H9 (cell line): Measurements from ENCODE around the gene SACM1L. TPM values are rescaled to one million over a fixed set of nuclear protein-coding genes. Genes with fewer than 3 reads are reported as not detected.

Experiments used
- DNase-seq: peaks from one replicate; pipeline ENCODE4 v3.0.0-alpha.2; 2017
- H2AFZ ChIP-seq: one replicate; pipeline ENCODE4 v1.6.1; 2013; ENCODE audit warnings: mild to moderate bottlenecking, low read length, control low read depth, moderate library complexity
- H2AK5ac ChIP-seq: 2 replicates; pipeline ENCODE4 v1.6.1; 2013; ENCODE audit warnings: low read length, control low read depth, mixed read lengths; ENCODE audit not compliant: insufficient read length
- H2BK120ac ChIP-seq: one replicate; pipeline ENCODE4 v1.6.1; 2013; ENCODE audit warnings: low read depth, mild to moderate bottlenecking, low read length, control low read depth, inconsistent platforms; ENCODE audit not compliant: poor library complexity, severe bottlenecking
- H2BK12ac ChIP-seq: 2 replicates; pipeline ENCODE4 v1.6.1; 2013; ENCODE audit warnings: low read length, control low read depth, mixed read lengths, low read depth; ENCODE audit not compliant: insufficient read length
- H2BK15ac ChIP-seq: 2 replicates; pipeline ENCODE4 v1.6.1; 2013; ENCODE audit warnings: low read depth, low read length, control low read depth
- H2BK20ac ChIP-seq: one replicate; pipeline ENCODE4 v1.6.1; 2013; ENCODE audit warnings: low read depth, mild to moderate bottlenecking, low read length, control low read depth, inconsistent platforms; ENCODE audit not compliant: poor library complexity, severe bottlenecking
- H2BK5ac ChIP-seq: 2 replicates; pipeline ENCODE4 v1.6.1; 2013; ENCODE audit warnings: low read length, control low read depth, mixed read lengths; ENCODE audit not compliant: insufficient read length
- H3K14ac ChIP-seq: 2 replicates; pipeline ENCODE4 v1.6.1; 2013; ENCODE audit warnings: low read length, control low read depth; ENCODE audit not compliant: insufficient read depth
- H3K18ac ChIP-seq: 2 replicates; pipeline ENCODE4 v1.6.1; 2013; ENCODE audit warnings: low read depth, mild to moderate bottlenecking, mixed read lengths, low read length, control low read depth; ENCODE audit not compliant: insufficient read length
- H3K23ac ChIP-seq: 2 replicates; pipeline ENCODE4 v1.6.1; 2013; ENCODE audit warnings: low read length, control low read depth, mixed read lengths, low read depth; ENCODE audit not compliant: insufficient read length
- H3K23me2 ChIP-seq: 2 replicates; pipeline ENCODE4 v1.6.1; 2013; ENCODE audit warnings: low read depth, mild to moderate bottlenecking, mixed read lengths, low read length, control low read depth; ENCODE audit not compliant: insufficient read length, poor library complexity, severe bottlenecking
- H3K27ac ChIP-seq: 2 replicates; pipeline ENCODE4 v1.5.1; 2013; ENCODE audit warnings: low read length, control low read depth, mixed read lengths, low read depth; ENCODE audit not compliant: insufficient read length
- H3K27me3 ChIP-seq: 2 replicates; pipeline ENCODE4 v1.6.1; 2013; ENCODE audit warnings: low read length, control low read depth, inconsistent platforms; ENCODE audit not compliant: insufficient read depth
- H3K4ac ChIP-seq: 2 replicates; pipeline ENCODE4 v1.6.1; 2013; ENCODE audit warnings: low read depth, mild to moderate bottlenecking, control low read depth, inconsistent platforms, low read length, moderate library complexity
- H3K4me1 ChIP-seq: 2 replicates; pipeline ENCODE4 v1.6.1; 2013; ENCODE audit warnings: low read length, control low read depth, inconsistent platforms; ENCODE audit not compliant: insufficient read depth
- H3K4me2 ChIP-seq: 2 replicates; pipeline ENCODE4 v1.6.1; 2013; ENCODE audit warnings: low read length, control low read depth, mixed read lengths; ENCODE audit not compliant: insufficient read length, insufficient read depth
- H3K56ac ChIP-seq: 2 replicates; pipeline ENCODE4 v1.6.1; 2013; ENCODE audit warnings: low read depth, mild to moderate bottlenecking, mixed read lengths, low read length, control low read depth; ENCODE audit not compliant: insufficient read length
- H3K79me1 ChIP-seq: 2 replicates; pipeline ENCODE4 v1.6.1; 2013; ENCODE audit warnings: low read depth, mild to moderate bottlenecking, moderate library complexity, low read length, control low read depth, inconsistent platforms; ENCODE audit not compliant: insufficient read depth, poor library complexity, severe bottlenecking
- H3K79me2 ChIP-seq: 2 replicates; pipeline ENCODE4 v1.6.1; 2013; ENCODE audit warnings: low read length, control low read depth, inconsistent platforms; ENCODE audit not compliant: insufficient read depth
- H3K9ac ChIP-seq: 2 replicates; pipeline ENCODE4 v1.6.1; 2013; ENCODE audit warnings: low read length, control low read depth, mixed read lengths; ENCODE audit not compliant: insufficient read length; ENCODE audit errors: extremely low read depth
- H3K9me3 ChIP-seq: one replicate; pipeline ENCODE4 v1.6.1; 2013; ENCODE audit warnings: low read depth, low read length, inconsistent platforms; ENCODE audit not compliant: control insufficient read depth
- H3T11ph ChIP-seq: one replicate; pipeline ENCODE4 v1.6.1; 2013; ENCODE audit warnings: mild to moderate bottlenecking, low read length, control low read depth, inconsistent platforms
- H4K20me1 ChIP-seq: one replicate; pipeline ENCODE4 v1.6.1; 2013; ENCODE audit not compliant: control insufficient read depth, insufficient read length, insufficient read depth
- H4K5ac ChIP-seq: 2 replicates; pipeline ENCODE4 v1.6.1; 2013; ENCODE audit warnings: low read depth, mild to moderate bottlenecking, mixed read lengths, low read length, control low read depth; ENCODE audit not compliant: insufficient read length
- H4K8ac ChIP-seq: replicated peaks from 2 replicates; pipeline ENCODE4 v1.6.1; 2013; ENCODE audit warnings: low read length, control low read depth, mixed read lengths, low read depth; ENCODE audit not compliant: insufficient read length
- H4K91ac ChIP-seq: 2 replicates; pipeline ENCODE4 v1.6.1; 2013; ENCODE audit warnings: low read depth, mild to moderate bottlenecking, moderate library complexity, mixed read lengths, low read length, control low read depth; ENCODE audit not compliant: insufficient read length
- H3K27ac Mint-ChIP-seq, 3 experiments: 2 replicates in 2 of 3; 3 replicates in 1 of 3; pipeline ENCODE4 v1.8.0; 2020 to 2021; ENCODE audit warnings: mixed read lengths in 3 of 3, mild to moderate bottlenecking in 1 of 3, moderate library complexity in 1 of 3
- H3K27me3 Mint-ChIP-seq: 2 replicates; pipeline ENCODE4 v1.8.0; 2021; ENCODE audit warnings: low read depth, mild to moderate bottlenecking, moderate library complexity, mixed read lengths
- H3K36me3 Mint-ChIP-seq, 3 experiments: 2 replicates in 2 of 3; 3 replicates in 1 of 3; pipeline ENCODE4 v1.8.0; 2020 to 2021; ENCODE audit warnings: low read depth in 3 of 3, mixed read lengths in 3 of 3; ENCODE audit not compliant: insufficient read depth in 1 of 3
- H3K4me1 Mint-ChIP-seq, 2 experiments: 2 replicates each; pipeline ENCODE4 v1.8.0; 2020; ENCODE audit warnings: mixed read lengths in 2 of 2
- H3K4me3 Mint-ChIP-seq, 2 experiments: 2 replicates in 1 of 2; 3 replicates in 1 of 2; pipeline ENCODE4 v1.8.0; 2020 to 2021; ENCODE audit warnings: mild to moderate bottlenecking in 2 of 2, mixed read lengths in 2 of 2, moderate library complexity in 1 of 2
- H3K9me3 Mint-ChIP-seq, 2 experiments: 2 replicates in 1 of 2; 3 replicates in 1 of 2; pipeline ENCODE4 v1.8.0; 2020; ENCODE audit warnings: mild to moderate bottlenecking in 2 of 2, mixed read lengths in 2 of 2, moderate library complexity in 1 of 2
- CTCF ChIP-seq: fragments of 200-600 bp; sonication (generic); conservative IDR thresholded peaks from 3 replicates; pipeline ENCODE4 v1.8.0; 2021; ENCODE audit warnings: antibody characterized with exemption, mild to moderate bottlenecking
- WGBS: extraction: QIAGEN DNeasy Blood & Tissue Kit; methylation state at CpG from one replicate; pipeline ENCODE4 v1.1.7; 2013; ENCODE audit warnings: missing lambda C conversion rate, low lambda C conversion rate, mixed read lengths; ENCODE audit not compliant: insufficient read length; ENCODE audit errors: extremely low coverage; 5-methylcytosine and 5-hydroxymethylcytosine counted together
- total RNA-seq: library from RNA; stranded (reverse); gene quantifications from 2 replicates; pipeline ENCODE4 v1.2.1, GENCODE V29; 2021

The SACM1L gene
- total RNA-seq, 1 experiment from 2014 or later: 52.8 TPM

- H4K20me1 ChIP-seq: no peaks in the 10 kb centered on the region
- peaks cover 6% of the 10 kb centered on the region for H3K23me2 ChIP-seq
- peak overlapping the region; percentile 82 to 89 for H3K4me3 Mint-ChIP-seq
- no CpG with 5 or more reads among the region's 4 CpGs for WGBS
- H3K27me3 ChIP-seq: no peaks in the 10 kb centered on the region
- H2BK15ac ChIP-seq: no peak overlapping the region
- peaks cover 28% of the 10 kb centered on the region for H3K79me2 ChIP-seq
- no peak overlapping the region for H2BK12ac ChIP-seq
- H2AK5ac ChIP-seq: no peak overlapping the region
- peaks cover 6 to 7% of the 10 kb centered on the region in 2 experiments for H3K9me3 Mint-ChIP-seq
- no peak overlapping the region for H2BK120ac ChIP-seq
- TF ChIP-seq CTCF: no peak
- H3T11ph ChIP-seq: no peak overlapping the region
- H3K18ac ChIP-seq: no peak overlapping the region
- H2AFZ ChIP-seq: no peak overlapping the region
- peaks cover 11 to 18% (median 17%) of the 10 kb centered on the region in 3 experiments for H3K36me3 Mint-ChIP-seq
- no peak overlapping the region for H3K9ac ChIP-seq
- peaks cover 5% of the 10 kb centered on the region for H3K79me1 ChIP-seq
- peak overlapping the region; percentile 67 for H3K4me2 ChIP-seq
- peaks cover 50 to 51% of the 10 kb centered on the region in 2 experiments for H3K4me1 Mint-ChIP-seq
- H3K27ac Mint-ChIP-seq: no peak overlapping the region
- no peak overlapping the region for H3K56ac ChIP-seq
- peaks cover 10% of the 10 kb centered on the region; the same call in 1 of the 2 replicates for H3K4me1 ChIP-seq
- H3K27ac ChIP-seq: no peak overlapping the region
- no peak overlapping the region for H3K4ac ChIP-seq
- no peak overlapping the region for H2BK20ac ChIP-seq
- no peak overlapping the region for H2BK5ac ChIP-seq
- H3K9me3 ChIP-seq: no peaks in the 10 kb centered on the region
- no peak overlapping the region for H4K5ac ChIP-seq
- H4K91ac ChIP-seq: no peak overlapping the region
- H3K23ac ChIP-seq: no peak overlapping the region
- no peak overlapping the region for H4K8ac ChIP-seq
- no peak overlapping the region for H3K14ac ChIP-seq
- peaks cover 3% of the 10 kb centered on the region for H3K27me3 Mint-ChIP-seq
- DNase-seq: no peak
These were observed 1.4 kb upstream of the SACM1L start for GRCh38 chr3:45687828-45688193.
